MM.1S (cell line): ENCODE results near the gene DRP2.

ENCODE experiments used
- CTCF ChIP-seq: fragments of 300-600 bp; sonication (generic); IDR thresholded peaks from 2 replicates; pipeline ENCODE4 v1.5.1; 2016; ENCODE audit warnings: antibody characterized with exemption, low read length, mixed read lengths
- EZH2 ChIP-seq: fragments of 300-600 bp; sonication (generic); optimal IDR thresholded peaks from 2 replicates; pipeline ENCODE3; 2017; ENCODE audit warnings: low read depth, mild to moderate bottlenecking, antibody characterized with exemption, low read length, mixed read lengths
- EZH2phosphoT487 ChIP-seq: fragments of 300-600 bp; sonication (generic); IDR thresholded peaks from 2 replicates; pipeline ENCODE4 v1.6.1; 2018; ENCODE audit warnings: antibody characterized with exemption, low read length

- TF ChIP-seq CTCF (no peak), EZH2 (no peak), EZH2phosphoT487 (no peak)
Measured at GRCh38 chrX:101219864-101220346, 319 bp downstream of the DRP2 start.
